Measurements from ENCODE around the gene ATP10B.

DNA sequence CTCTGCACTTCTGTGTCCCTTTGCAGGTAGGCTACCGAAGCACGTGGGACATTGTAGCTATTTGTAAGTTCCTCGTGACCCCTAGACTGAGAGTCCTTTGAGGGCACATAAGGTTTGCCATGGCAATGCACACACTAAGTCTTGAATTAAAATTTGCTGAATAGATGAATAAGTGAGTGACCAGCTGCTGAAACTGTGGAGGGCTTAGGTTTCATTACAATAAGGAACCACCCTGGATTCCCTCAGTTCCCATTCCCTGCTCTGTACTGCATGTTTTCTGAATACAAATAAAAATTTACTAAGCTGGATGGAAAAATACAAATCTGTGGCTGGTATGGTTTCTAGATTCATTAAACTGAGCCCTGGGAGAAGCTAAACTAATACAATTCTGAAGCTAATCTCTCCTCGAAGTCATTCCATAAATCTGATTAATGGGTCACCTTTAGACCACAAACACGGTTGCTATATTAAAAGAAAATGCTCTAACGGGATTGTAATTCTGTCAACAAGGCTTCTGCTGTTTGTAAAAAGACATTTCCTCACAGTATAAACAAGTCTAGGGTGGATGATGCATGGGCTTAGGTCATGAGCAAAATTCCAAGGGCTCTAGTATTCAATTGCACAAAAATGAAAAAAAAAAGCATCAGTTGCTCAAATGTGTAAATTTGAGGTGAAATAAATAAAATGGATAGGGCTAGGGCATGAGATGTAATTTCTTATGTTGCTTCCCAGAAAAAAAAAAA is 172.3 kb downstream of the ATP10B start:
- TF ChIP-seq EZH2phosphoT487 (IDR thresholded peaks at IDR 0.05; ENCODE audit: borderline replicate concordance, low read depth) (no peak), CTCF (IDR thresholded peaks at IDR 0.05) (no peak), TAF1 (IDR thresholded peaks at IDR 0.05; ENCODE audit: borderline replicate concordance, low read depth, low read length) (no peak), NRF1 (IDR thresholded peaks at IDR 0.05; ENCODE audit: low read depth, low read length) (no peak), YY1 (IDR thresholded peaks at IDR 0.05; ENCODE audit: low read depth) (no peak)

Measured in SK-N-SH (cell line).